Urinary bladder (tissue), 4 donors: Measurements from ENCODE around the gene GPN2. TPM values are rescaled to one million over a fixed set of nuclear protein-coding genes. Genes with fewer than 3 reads are reported as not detected.

Source experiments
- DNase-seq: peaks from one replicate; pipeline ENCODE4 v3.0.0-alpha.2; 2015; ENCODE audit errors: extremely low spot score
- H3K27ac ChIP-seq: one replicate; pipeline ENCODE4 v1.5.1; 2013; ENCODE audit warnings: low read depth, mild to moderate bottlenecking, moderate library complexity
- H3K36me3 ChIP-seq: one replicate; pipeline ENCODE4 v1.6.1; 2013; ENCODE audit warnings: mild to moderate bottlenecking, moderate library complexity; ENCODE audit not compliant: insufficient read depth
- H3K4me1 ChIP-seq: one replicate; pipeline ENCODE4 v1.6.1; 2013; ENCODE audit warnings: mild to moderate bottlenecking, moderate library complexity; ENCODE audit not compliant: insufficient read depth
- H3K4me3 ChIP-seq: one replicate; pipeline ENCODE4 v1.5.1; 2013; ENCODE audit warnings: low read depth, low read length
- WGBS: extraction: QIAGEN DNeasy Blood & Tissue Kit; methylation state at CpG from one replicate; pipeline ENCODE4 v1.1.7; 2013; 5-methylcytosine and 5-hydroxymethylcytosine counted together
- polyA plus RNA-seq: library from polyadenylated mRNA; stranded (reverse); fragments of 200-250 nt; gene quantifications from one replicate; pipeline ENCODE4 v1.2.3, GENCODE V29; 2013
- total RNA-seq: library from RNA; depleted of rRNA; stranded (reverse); fragments of >200 nt; gene quantifications from one replicate; pipeline ENCODE4 v1.2.3, GENCODE V29; 2014
- donor health status: healthy with polysubstance abuse.
- donor health status: healthy.

Gene GPN2
- total and polyA plus RNA-seq, 2 donors, result 11.4 to 16.6 TPM

DNA sequence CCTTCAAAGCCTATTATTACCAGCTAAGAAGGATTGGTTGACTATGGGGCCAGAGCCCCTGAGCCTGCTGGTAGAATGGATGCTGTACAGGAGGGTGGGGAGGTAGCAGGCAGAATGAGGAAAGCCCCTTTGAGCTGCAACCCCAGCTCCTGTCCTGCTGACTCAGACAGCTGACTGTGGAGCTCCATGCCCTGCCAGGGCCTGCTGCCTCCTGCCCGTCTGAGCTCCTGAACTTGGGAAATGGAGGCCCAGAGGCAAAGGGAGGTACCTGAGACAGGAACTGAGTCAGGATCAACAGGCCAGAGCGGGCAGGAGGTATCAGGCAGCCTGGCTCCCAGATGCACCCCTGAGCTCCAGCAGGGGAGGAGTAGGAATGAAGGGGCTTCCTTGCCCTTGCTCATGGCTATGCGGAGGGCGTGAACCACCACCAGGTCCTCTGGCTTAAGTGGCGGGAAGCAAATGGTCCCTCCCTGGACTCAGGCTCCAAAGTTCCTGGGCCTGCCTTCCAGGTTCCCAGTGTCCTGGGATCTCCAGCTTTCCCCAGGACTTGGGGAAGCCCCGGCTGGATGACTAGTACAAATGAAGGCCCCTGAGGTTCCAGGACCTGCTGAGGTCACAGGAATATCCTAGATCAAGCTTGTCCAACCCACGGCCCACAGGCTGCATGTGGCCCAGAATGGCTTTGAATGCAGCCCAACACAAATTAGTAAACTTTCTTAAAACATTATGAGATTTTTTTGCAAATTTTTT is 31.0 kb downstream of the GPN2 start:
- Histone ChIP-seq H3K36me3 (no peaks in the 10 kb centered on the region), H3K4me1 (no peaks in the 10 kb centered on the region), H3K4me3 (no peak overlapping the region), H3K27ac (no peak overlapping the region)
- 90% methylated on average over 7 of the region's 7 CpGs for WGBS
- no peak for DNase-seq

DNA sequence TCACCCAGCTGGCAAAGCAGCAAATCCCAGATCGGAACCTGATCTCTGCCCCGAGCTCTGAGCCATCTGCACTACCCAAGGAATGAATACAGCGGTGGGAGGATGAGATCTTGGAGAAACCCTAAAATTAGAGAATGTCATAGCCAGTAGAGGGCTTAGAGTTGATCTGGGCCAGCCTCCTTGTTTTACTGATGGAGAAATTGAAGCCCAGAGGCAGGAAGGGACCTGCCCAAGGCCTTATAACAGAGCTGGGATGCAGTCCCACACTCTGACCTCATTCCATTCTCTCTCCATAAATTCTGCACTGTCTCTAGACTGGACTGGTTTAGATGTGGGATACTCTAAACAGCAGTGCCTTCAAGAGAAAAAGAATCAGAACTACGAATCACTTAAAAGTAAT is 31.9 kb downstream of the GPN2 start:
- no peaks in the 10 kb centered on the region for H3K4me1 ChIP-seq
- no peak overlapping the region for H3K4me3 ChIP-seq
- WGBS, result 69% methylated on average over 4 of the region's 4 CpGs
- no peak for DNase-seq
- no peak overlapping the region for H3K27ac ChIP-seq
- no peaks in the 10 kb centered on the region for H3K36me3 ChIP-seq

DNA sequence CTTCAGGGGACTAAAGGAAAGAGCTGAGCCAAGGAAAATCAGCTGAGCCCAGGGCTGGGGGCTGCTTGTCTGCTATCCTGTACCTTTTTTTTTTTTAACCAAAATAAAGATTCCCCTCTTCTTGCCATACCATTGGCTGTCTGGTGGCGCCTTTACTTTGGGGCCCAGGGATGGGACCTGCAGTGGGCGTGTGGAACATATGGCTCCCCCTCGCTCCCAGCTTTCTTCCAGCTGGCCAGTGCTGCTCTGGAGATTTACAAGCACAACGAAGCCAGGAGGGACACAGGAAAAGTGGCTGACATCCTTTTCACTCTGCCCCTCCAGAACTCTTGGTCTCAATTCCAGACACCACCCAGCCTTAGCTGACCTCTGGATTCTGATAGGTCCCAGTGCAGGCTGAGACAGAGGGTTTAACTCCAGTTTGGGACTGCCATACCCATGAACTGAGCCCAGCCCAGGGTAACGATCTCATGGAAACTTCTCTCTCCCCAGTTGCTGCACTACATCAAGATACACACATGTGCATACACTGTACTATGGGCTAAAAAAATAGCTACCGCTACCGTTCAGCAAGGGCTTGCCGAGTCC is 32.5 kb downstream of the GPN2 start:
- 68% methylated on average over 8 of the region's 8 CpGs for WGBS
- Histone ChIP-seq H3K27ac (no peak overlapping the region), H3K4me1 (no peaks in the 10 kb centered on the region), H3K36me3 (no peaks in the 10 kb centered on the region), H3K4me3 (no peak overlapping the region)
- no peak for DNase-seq

DNA sequence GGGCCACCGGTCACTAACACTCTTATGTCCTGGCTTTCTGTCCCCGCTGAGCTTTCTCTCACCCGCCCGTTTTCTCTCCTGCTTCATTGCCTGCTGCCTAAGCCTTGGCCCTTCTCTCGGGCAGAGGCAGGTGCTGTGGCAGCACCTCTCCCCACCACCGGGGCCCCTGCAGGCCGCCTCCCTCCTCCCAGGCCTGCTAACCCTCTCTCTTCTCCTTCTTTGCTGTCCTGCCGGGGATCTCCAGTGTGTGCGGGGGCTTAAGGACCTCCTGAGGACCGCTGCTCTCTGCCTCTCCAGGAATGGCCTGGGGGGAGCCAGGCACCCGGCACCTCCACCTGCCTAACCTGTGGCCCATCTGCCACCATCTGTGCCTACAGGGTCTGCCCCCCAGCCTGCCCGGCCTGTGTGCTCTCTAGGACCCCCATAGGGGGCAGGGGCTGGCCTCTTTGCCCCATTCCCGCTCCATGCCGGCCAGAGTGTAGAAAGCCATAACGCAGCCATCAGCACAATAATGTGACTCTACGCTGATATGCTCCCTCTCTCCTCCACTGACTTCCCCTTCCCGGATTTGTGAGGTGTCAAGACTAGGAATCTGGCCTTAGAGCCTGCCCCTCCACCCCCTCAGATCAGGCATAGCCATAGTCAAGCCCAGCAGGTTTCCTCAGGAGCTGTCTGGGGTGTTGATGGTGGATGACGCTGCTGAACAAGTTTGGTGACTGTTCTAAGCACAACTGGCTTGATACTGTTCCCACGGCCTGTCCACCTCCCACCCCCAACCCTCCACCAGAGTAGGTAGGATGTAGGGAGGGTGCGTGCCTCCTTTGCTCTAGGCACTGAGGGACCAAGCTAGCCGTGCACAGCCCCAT is 33.2 kb downstream of the GPN2 start:
- Histone ChIP-seq H3K36me3 (no peaks in the 10 kb centered on the region), H3K27ac (no peak overlapping the region), H3K4me1 (no peaks in the 10 kb centered on the region), H3K4me3 (no peak overlapping the region)
- 73% methylated on average over 21 of the region's 21 CpGs for WGBS
- no peak for DNase-seq

DNA sequence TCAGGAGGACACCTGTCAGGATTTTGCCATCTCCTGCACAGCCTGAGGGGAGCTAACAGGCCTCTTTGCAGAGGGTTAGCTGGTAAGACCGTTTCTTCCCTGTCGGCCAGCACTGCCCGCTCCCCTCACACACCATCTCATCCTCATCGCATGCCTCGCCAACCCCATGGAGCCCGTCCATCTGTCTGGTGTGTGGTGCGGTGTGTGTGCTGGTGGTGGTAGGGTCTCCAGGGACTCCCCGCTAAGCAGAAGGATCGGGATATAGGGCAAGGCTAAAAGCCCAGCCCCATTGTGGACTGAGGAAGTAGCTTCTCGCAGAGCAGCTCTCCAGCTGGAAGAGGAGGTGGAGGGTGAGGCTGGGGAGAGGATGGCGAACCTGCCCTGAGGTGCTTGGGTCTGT is 33.9 kb downstream of the GPN2 start:
- 91% methylated on average over 11 of the region's 11 CpGs for WGBS
- no peaks in the 10 kb centered on the region for H3K36me3 ChIP-seq
- H3K4me3 ChIP-seq, result no peak overlapping the region
- H3K27ac ChIP-seq, result no peak overlapping the region
- DNase-seq, result no peak
- no peaks in the 10 kb centered on the region for H3K4me1 ChIP-seq

DNA sequence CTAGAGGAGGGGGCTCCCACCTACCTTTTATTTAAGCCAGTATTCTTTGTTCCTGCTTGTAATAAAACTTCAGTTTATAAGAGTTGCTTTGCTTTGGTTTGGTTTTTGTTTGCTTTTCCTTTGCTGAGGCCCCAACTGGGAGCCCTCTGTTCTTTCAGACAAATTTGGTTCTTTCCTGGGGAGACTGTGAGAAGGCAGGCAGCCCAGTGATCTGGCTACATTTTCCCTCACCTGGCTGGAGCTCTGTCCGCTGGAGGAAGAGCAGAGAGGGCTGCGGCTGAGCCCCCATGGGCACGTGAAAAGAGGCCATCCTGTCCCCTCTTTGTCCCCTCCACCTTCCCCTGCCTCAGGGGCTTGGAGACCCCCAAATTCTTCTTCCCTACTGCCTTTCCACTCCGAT is 34.4 kb downstream of the GPN2 start:
- H3K27ac ChIP-seq, result no peak overlapping the region
- H3K4me3 ChIP-seq, result no peak overlapping the region
- no peaks in the 10 kb centered on the region for H3K36me3 ChIP-seq
- H3K4me1 ChIP-seq, result no peaks in the 10 kb centered on the region
- WGBS, result 91% methylated on average over 4 of the region's 4 CpGs
- DNase-seq, result no peak

DNA sequence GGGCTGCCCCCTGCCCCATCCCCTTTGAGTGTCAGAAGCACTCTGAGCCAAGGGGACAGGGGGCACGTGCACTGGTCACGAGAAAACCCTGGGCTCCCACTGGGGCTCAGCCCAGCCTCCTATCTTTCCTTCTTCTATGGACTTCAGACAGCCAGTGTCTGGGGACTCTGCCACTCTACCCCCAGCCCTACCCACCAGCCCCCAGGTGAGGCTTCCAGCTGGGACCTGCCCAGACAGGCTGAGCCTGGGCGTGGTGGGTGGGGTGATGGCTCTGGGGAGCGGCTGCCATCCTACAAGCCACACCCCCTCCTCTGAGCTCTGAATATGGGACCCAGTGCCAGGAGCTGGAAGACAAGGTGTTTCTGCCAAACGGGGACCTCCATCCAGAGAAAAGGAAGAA is 35.2 kb downstream of the GPN2 start:
- DNase-seq, result no peak
- peaks cover 2% of the 10 kb centered on the region for H3K36me3 ChIP-seq
- H3K27ac ChIP-seq, result no peak overlapping the region
- H3K4me3 ChIP-seq, result no peak overlapping the region
- no peaks in the 10 kb centered on the region for H3K4me1 ChIP-seq
- 80% methylated on average over 5 of the region's 5 CpGs for WGBS

DNA sequence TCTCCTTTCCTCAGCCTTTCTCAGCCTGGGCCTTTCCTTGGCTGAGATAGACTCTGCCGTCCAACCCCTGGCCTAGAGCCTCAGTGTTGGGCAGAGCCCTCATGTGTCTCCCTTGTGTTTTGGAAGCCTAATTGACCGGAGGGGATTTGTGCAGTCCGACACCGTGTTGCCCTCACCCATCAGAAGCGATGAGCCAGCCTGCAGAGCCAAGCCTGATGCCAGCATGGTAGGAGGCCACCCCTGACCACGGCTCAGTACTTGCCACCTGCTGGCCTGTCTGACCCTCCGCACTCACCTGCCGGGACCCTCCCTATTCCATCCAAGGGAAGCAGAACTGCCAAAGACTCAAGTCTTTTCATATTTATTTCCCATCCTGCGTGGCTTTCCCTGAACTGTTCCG is 36.5 kb downstream of the GPN2 start:
- no peaks in the 10 kb centered on the region for H3K4me1 ChIP-seq
- WGBS, result 94% methylated on average over 10 of the region's 10 CpGs
- H3K36me3 ChIP-seq, result peaks cover 2% of the 10 kb centered on the region
- DNase-seq, result no peak
- H3K27ac ChIP-seq, result no peak overlapping the region
- no peak overlapping the region for H3K4me3 ChIP-seq

DNA sequence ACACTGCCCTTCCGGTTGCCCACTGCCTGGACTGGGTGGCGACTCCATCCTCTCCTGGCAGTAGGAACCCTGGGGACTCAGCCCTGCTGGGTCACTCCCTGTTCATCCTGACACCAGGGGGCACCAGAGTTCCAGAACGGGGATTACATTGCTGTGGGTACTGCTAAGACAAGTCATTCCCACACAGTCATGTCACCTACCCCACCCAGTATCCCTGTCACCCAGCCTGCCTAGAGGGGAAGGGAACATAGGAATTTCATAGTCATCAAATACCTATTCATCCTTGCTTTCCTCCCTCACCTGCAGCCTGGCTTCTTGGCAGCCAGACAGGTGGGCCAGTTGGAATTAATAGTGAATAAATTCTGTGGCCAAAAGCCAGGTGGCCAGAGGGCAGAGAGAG is 36.9 kb downstream of the GPN2 start:
- WGBS, result 20% methylated on average over 3 of the region's 3 CpGs
- peaks cover 2% of the 10 kb centered on the region for H3K36me3 ChIP-seq
- no peaks in the 10 kb centered on the region for H3K4me1 ChIP-seq
- H3K4me3 ChIP-seq, result no peak overlapping the region
- DNase-seq, result no peak
- H3K27ac ChIP-seq, result no peak overlapping the region

DNA sequence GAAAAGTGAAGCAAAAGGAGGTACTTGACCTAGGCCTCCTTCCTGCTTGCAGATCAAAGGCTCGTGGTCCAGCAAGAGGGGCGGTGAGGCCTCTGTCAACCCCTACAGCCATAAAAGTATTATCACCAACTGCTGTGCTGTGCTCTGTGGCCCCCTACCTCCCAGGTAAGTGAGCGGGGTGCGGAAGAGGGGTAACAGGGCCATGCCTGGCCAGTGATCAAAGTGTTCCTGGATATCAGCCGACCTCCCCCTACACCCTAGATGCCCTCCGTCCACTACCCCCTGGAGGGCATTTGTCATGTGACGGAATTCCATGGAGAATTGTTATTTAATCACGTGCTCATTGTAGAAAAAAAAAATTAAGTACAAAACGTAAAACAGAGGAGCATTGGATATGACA is 37.4 kb downstream of the GPN2 start:
- no peak for DNase-seq
- 73% methylated on average over 9 of the region's 9 CpGs for WGBS
- Histone ChIP-seq H3K4me1 (no peaks in the 10 kb centered on the region), H3K4me3 (no peak overlapping the region), H3K36me3 (peaks cover 2% of the 10 kb centered on the region), H3K27ac (no peak overlapping the region)

DNA sequence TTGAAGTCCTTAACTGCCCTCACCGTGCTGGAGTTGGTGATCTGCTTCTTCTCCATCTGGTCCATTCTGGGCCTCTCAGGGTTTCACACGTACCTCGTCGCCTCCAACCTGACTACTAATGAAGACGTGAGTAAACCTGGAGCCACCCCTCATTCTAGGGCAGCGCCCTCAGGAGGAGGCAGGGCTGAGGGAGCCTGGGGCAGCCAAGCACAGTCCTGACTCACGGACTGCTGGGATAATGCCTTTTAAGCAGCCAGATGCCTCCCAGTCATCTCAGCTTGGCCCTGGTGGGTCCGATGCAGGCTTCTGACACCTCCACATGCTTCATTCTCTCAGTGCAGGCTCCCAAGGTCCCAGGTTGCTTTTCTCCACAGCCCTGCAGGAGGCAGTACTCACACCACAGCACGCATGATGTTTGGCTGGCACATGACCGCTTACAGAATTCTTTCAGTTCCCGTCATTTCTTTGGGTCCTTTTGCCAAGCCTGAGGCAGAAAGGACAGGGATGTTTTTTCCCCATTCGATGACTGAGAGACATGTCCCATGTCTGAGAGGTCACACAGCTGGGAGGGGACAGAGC is 38.9 kb downstream of the GPN2 start:
- Histone ChIP-seq H3K4me1 (no peaks in the 10 kb centered on the region), H3K27ac (no peak overlapping the region), H3K36me3 (peaks cover 5% of the 10 kb centered on the region), H3K4me3 (no peak overlapping the region)
- 82% methylated on average over 12 of the region's 12 CpGs for WGBS
- DNase-seq, result no peak

DNA sequence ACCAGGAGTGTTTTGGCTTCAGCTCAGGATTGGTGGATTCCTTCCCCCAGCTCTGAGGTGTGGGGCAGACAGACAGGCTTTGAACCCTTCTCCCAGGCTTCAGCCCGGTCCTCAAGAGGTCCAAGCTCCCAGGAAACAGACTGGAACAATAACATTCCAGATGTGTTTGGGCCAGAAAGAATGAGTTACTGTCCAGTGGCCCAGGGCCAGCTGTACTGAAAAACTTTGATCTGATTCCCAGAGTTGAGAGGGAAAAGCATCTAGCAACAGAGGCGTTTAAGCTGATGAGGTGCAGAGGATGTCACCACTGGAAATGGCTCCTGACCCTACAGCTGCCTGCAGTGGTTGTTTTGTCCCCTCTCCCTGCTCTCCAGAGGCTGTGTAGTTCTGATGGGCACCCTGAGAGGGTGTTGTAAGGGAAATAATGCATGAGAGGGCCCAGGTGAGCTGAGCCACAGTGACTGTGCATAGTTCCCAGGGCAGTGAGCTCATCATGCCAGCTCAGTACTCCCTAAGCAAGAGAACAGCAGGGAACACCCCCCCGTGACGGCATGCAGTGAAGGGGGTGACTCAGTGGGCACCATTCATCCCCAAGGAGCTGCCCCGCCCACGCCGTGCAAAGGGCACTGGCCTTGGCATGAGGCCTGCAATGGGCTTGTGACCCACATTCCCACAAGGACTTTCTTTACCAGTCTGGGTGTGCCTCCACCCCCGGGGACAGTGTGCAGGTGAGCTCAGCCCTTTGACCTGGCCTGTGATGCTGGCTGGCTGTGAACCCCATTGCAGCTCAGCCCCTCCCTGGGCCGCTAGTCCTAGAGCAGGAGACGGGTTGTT is 40.9 kb downstream of the GPN2 start:
- no peak overlapping the region for H3K4me3 ChIP-seq
- H3K27ac ChIP-seq, result no peak overlapping the region
- H3K36me3 ChIP-seq, result peaks cover 5% of the 10 kb centered on the region
- DNase-seq, result no peak
- no peaks in the 10 kb centered on the region for H3K4me1 ChIP-seq
- WGBS, result 64% methylated on average over 10 of the region's 10 CpGs

DNA sequence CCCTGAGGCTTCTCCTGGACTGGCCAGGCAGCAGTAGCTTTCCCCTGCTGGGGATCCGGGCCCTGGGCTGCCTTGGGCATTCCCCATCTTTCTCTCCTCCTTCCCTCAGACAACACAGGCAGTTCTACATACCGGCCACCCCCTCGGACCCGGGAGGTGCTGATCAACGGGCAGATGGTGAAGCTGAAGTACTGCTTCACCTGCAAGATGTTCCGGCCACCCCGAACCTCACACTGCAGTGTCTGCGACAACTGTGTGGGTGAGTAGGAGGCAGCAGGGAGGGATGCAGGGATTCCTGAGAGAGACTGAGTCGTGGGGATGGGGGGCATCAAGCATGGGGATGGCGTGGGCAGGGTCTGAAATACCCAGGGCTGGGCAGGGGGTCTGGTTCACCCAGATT is 41.6 kb downstream of the GPN2 start:
- H3K27ac ChIP-seq, result no peak overlapping the region
- H3K36me3 ChIP-seq, result peaks cover 5% of the 10 kb centered on the region
- 93% methylated on average over 10 of the region's 10 CpGs for WGBS

More for the DNA sequence above, 41.6 kb downstream of the GPN2 start:
- DNase-seq, result no peak
- H3K4me3 ChIP-seq, result no peak overlapping the region
- H3K4me1 ChIP-seq, result no peaks in the 10 kb centered on the region
